AG10803 (cell line): ENCODE results near the gene HSBP1L1.

Experiments
- DNase-seq: peaks from one replicate; pipeline ENCODE4 v3.0.0; 2010; ENCODE audit warnings: low read depth
- H3K4me3 ChIP-seq: 2 replicates; pipeline ENCODE4 v1.5.1; 2011; ENCODE audit warnings: mild to moderate bottlenecking, low read length, control low read depth
- CTCF ChIP-seq: conservative IDR thresholded peaks from 2 replicates; pipeline ENCODE4 v1.5.1; 2011; ENCODE audit warnings: mild to moderate bottlenecking, low read length, control low read depth, inconsistent platforms

HSBP1L1 gene

GRCh38 chr18:79918615-79919011, 45.8 kb upstream of the HSBP1L1 start:
- DNase-seq, result no peak
- TF ChIP-seq CTCF, result no peak

GRCh38 chr18:79919089-79919488, 45.4 kb upstream of the HSBP1L1 start:
- no peak for TF ChIP-seq CTCF
- no peak overlapping the region for H3K4me3 ChIP-seq
- DNase-seq, result no peak

More at GRCh38 chr18:79918615-79919011, 45.8 kb upstream of the HSBP1L1 start:
- no peak overlapping the region for H3K4me3 ChIP-seq

- TF ChIP-seq CTCF, result no peak
- no peak for DNase-seq
- no peak overlapping the region for H3K4me3 ChIP-seq
These were observed 42.2 kb upstream of the HSBP1L1 start for GRCh38 chr18:79921984-79922965.

- TF ChIP-seq CTCF, result no peak
- H3K4me3 ChIP-seq, result no peak overlapping the region
- DNase-seq, result no peak
These were observed 41.5 kb upstream of the HSBP1L1 start for GRCh38 chr18:79922971-79923411.

- TF ChIP-seq CTCF, result no peak
- DNase-seq, result no peak
- no peak overlapping the region for H3K4me3 ChIP-seq
These were observed 40.4 kb upstream of the HSBP1L1 start for GRCh38 chr18:79923896-79924585.

- no peak overlapping the region for H3K4me3 ChIP-seq
- no peak for DNase-seq
- TF ChIP-seq CTCF, result no peak
These were observed 39.4 kb upstream of the HSBP1L1 start for GRCh38 chr18:79924814-79925731.
